Peyer's patch (tissue), 4 donors: ENCODE measurements around the gene HNRNPLL.

Experiments used
- CTCF ChIP-seq, 6 experiments: fragments of 450-650 bp in 4 of 6; fragments of 200-600 bp in 2 of 6; sonication (generic) in 1 of 6; IDR thresholded peaks; one replicate each; pipeline ENCODE4 v1.5.1; 2017 to 2019; ENCODE audit warnings: antibody characterized with exemption in 6 of 6, mild to moderate bottlenecking in 3 of 6, moderate library complexity in 1 of 6
- POLR2A ChIP-seq, 2 donors: fragments of 450-650 bp; IDR thresholded peaks; one replicate each; pipeline ENCODE4 v1.5.1; 2017; ENCODE audit warnings: antibody characterized with exemption in 2 of 2, mild to moderate bottlenecking in 2 of 2, moderate library complexity in 2 of 2

DNA sequence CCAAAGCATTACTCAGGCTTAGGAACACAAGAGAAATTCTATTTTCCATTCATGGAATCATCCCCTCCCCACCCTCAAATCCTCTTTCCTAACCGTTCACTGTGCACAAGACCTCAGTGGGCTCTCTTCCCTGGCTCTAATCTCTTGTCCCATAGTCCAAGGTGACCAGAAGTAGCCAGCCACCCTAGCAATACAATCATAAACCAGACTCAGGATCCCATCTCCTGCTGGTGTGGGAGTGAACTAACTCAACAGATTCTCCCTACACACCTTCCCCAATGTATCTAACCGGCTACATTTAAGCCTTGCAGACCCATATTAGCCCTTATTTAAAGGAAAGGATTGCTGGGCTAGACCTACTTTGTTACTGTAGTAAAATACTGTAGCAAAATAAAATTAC, 45.5 kb downstream of the HNRNPLL start:
- TF ChIP-seq CTCF (IDR thresholded peaks at IDR 0.05) (no peak), POLR2A (IDR thresholded peaks at IDR 0.05) (no peak)
